ENCODE results near the gene ZCCHC3. TPM values are rescaled to one million over a fixed set of nuclear protein-coding genes. Genes with fewer than 3 reads are reported as not detected.

The ZCCHC3 gene
- total RNA-seq, 2 experiments from 2014 or later, result 19.3 to 19.5 TPM

- no peak for TF ChIP-seq CTCF (IDR thresholded peaks at IDR 0.05)
- Histone ChIP-seq H3K27me3 (ENCODE audit: control insufficient read depth in 1 of 2, insufficient read depth in 2 of 2, low read length in 2 of 2) (no peaks in the 10 kb centered on the region), H3K4me3 (ENCODE audit: low read length) (no peak overlapping the region), H3K4me1 (ENCODE audit: insufficient read depth, low read length) (no peaks in the 10 kb centered on the region), H3K36me3 (ENCODE audit: insufficient read depth, low read length) (peaks cover 5% of the 10 kb centered on the region), H3K9me3 (ENCODE audit: control insufficient read depth in 1 of 2, insufficient read depth in 1 of 2, low read length in 2 of 2) (no peaks in the 10 kb centered on the region), H3K27ac (ENCODE audit: low read depth in 1 of 2, low read length in 2 of 2) (no peak overlapping the region)
- Mint-ChIP-seq H3K9me3 (no peaks in the 10 kb centered on the region), H3K36me3 (ENCODE audit: low read depth) (peaks cover 6% of the 10 kb centered on the region), H3K4me3 (no peak overlapping the region), H3K27ac (no peak overlapping the region), H3K4me1 (ENCODE audit: low read depth) (no peaks in the 10 kb centered on the region), H3K27me3 (no peaks in the 10 kb centered on the region)
- ATAC-seq (ENCODE audit: poor library complexity) (no peak), DNase-seq (no peak)
- intact Hi-C loops (cut with DNase I, micrococcal nuclease), result no loop called here
- ChIA-PET CTCF (no interaction called here), POLR2A (no interaction called here)
These were observed 24.7 kb upstream of the ZCCHC3 start for GRCh38 chr20:272718-273117.

- ChIA-PET CTCF (no interaction called here), POLR2A (no interaction called here)
- Histone ChIP-seq H3K27ac (ENCODE audit: low read depth in 1 of 2, low read length in 2 of 2) (no peak overlapping the region), H3K4me1 (ENCODE audit: insufficient read depth, low read length) (no peaks in the 10 kb centered on the region), H3K27me3 (ENCODE audit: control insufficient read depth in 1 of 2, insufficient read depth in 2 of 2, low read length in 2 of 2) (no peaks in the 10 kb centered on the region), H3K9me3 (ENCODE audit: control insufficient read depth in 1 of 2, insufficient read depth in 1 of 2, low read length in 2 of 2) (no peaks in the 10 kb centered on the region), H3K36me3 (ENCODE audit: insufficient read depth, low read length) (peaks cover 7% of the 10 kb centered on the region), H3K4me3 (ENCODE audit: low read length) (no peak overlapping the region)
- H3K27me3 Mint-ChIP-seq, result no peaks in the 10 kb centered on the region
- H3K4me1 Mint-ChIP-seq (ENCODE audit: low read depth), result no peaks in the 10 kb centered on the region
- no peak overlapping the region for H3K4me3 Mint-ChIP-seq
- no peaks in the 10 kb centered on the region for H3K9me3 Mint-ChIP-seq
- no peak for TF ChIP-seq CTCF (IDR thresholded peaks at IDR 0.05)
- DNase-seq (no peak), ATAC-seq (ENCODE audit: poor library complexity) (no peak)
- H3K36me3 Mint-ChIP-seq (ENCODE audit: low read depth), result peaks cover 6% of the 10 kb centered on the region
- intact Hi-C loops (cut with DNase I, micrococcal nuclease), result no loop called here
- no peak overlapping the region for H3K27ac Mint-ChIP-seq
These were observed 23.5 kb upstream of the ZCCHC3 start for GRCh38 chr20:273884-274283.

- DNase-seq (no peak), ATAC-seq (ENCODE audit: poor library complexity) (no peak)
- Histone ChIP-seq H3K27me3 (ENCODE audit: control insufficient read depth in 1 of 2, insufficient read depth in 2 of 2, low read length in 2 of 2) (no peaks in the 10 kb centered on the region), H3K36me3 (ENCODE audit: insufficient read depth, low read length) (peaks cover 7% of the 10 kb centered on the region), H3K4me1 (ENCODE audit: insufficient read depth, low read length) (no peaks in the 10 kb centered on the region), H3K9me3 (ENCODE audit: control insufficient read depth in 1 of 2, insufficient read depth in 1 of 2, low read length in 2 of 2) (no peaks in the 10 kb centered on the region), H3K27ac (ENCODE audit: low read depth in 1 of 2, low read length in 2 of 2) (no peak overlapping the region), H3K4me3 (ENCODE audit: low read length) (no peak overlapping the region)
- ChIA-PET POLR2A (no interaction called here), CTCF (no interaction called here)
- no peak overlapping the region for H3K27ac Mint-ChIP-seq
- no peaks in the 10 kb centered on the region for H3K27me3 Mint-ChIP-seq
- no peaks in the 10 kb centered on the region for H3K4me1 Mint-ChIP-seq (ENCODE audit: low read depth)
- TF ChIP-seq CTCF (IDR thresholded peaks at IDR 0.05), result no peak
- no peak overlapping the region for H3K4me3 Mint-ChIP-seq
- peaks cover 6% of the 10 kb centered on the region for H3K36me3 Mint-ChIP-seq (ENCODE audit: low read depth)
- no peaks in the 10 kb centered on the region for H3K9me3 Mint-ChIP-seq
- intact Hi-C loops (cut with DNase I, micrococcal nuclease), result no loop called here
These were observed 21.6 kb upstream of the ZCCHC3 start for GRCh38 chr20:275791-276190.
